ENCODE data around the gene MRAP.
A peak's percentile ranks its signal among the peaks of the same experiment; 100 is the strongest.

The MRAP gene

GRCh38 chr21:32278518-32279376 is 19.9 kb upstream of the MRAP start, which contains the start of gene MIS18A:
MIS18A (minus strand) TSS chr21:32279049; CDS start chr21:32279014, 35 bp downstream.
- Mint-ChIP-seq H3K4me3 (peak within 1 kb of the TSS; percentile 100), H3K36me3 (ENCODE audit: low read depth) (peaks cover 45% of the 10 kb centered on the region), H3K27ac (peak within 1 kb of the TSS; percentile 98), H3K9me3 (no peaks in the 10 kb centered on the region), H3K27me3 (no peaks in the 10 kb centered on the region), H3K4me1 (ENCODE audit: low read depth) (peaks cover 32% of the 10 kb centered on the region)
- DNase-seq, result peak; percentile 99

GRCh38 chr21:32279377-32279680 is 19.3 kb upstream of the MRAP start:
- Mint-ChIP-seq H3K4me1 (ENCODE audit: low read depth) (peaks cover 32% of the 10 kb centered on the region), H3K9me3 (no peaks in the 10 kb centered on the region), H3K36me3 (ENCODE audit: low read depth) (peaks cover 46% of the 10 kb centered on the region), H3K27ac (peak overlapping the region; percentile 98), H3K27me3 (no peaks in the 10 kb centered on the region), H3K4me3 (peak overlapping the region; percentile 100)
- no peak for DNase-seq

GRCh38 chr21:32281531-32281930 is 17.1 kb upstream of the MRAP start:
- no peak overlapping the region for H3K27ac Mint-ChIP-seq
- no peak overlapping the region for H3K4me3 Mint-ChIP-seq
- peaks cover 31% of the 10 kb centered on the region for H3K36me3 Mint-ChIP-seq (ENCODE audit: low read depth)
- no peaks in the 10 kb centered on the region for H3K9me3 Mint-ChIP-seq
- no peaks in the 10 kb centered on the region for H3K27me3 Mint-ChIP-seq
- peaks cover 26% of the 10 kb centered on the region for H3K4me1 Mint-ChIP-seq (ENCODE audit: low read depth)
- no peak for DNase-seq

GRCh38 chr21:32282992-32283391 is 15.7 kb upstream of the MRAP start:
- Mint-ChIP-seq H3K36me3 (ENCODE audit: low read depth) (peaks cover 33% of the 10 kb centered on the region), H3K27me3 (no peaks in the 10 kb centered on the region), H3K27ac (no peak overlapping the region), H3K9me3 (no peaks in the 10 kb centered on the region), H3K4me3 (no peak overlapping the region), H3K4me1 (ENCODE audit: low read depth) (peaks cover 22% of the 10 kb centered on the region)
- DNase-seq, result no peak

- Mint-ChIP-seq H3K4me3 (no peak overlapping the region), H3K9me3 (no peaks in the 10 kb centered on the region), H3K27me3 (no peaks in the 10 kb centered on the region)
Measured at GRCh38 chr21:32285476-32285875, 13.2 kb upstream of the MRAP start.

GRCh38 chr21:32297449-32297848 is 1.2 kb upstream of the MRAP start:
- no peak for DNase-seq
- no peak overlapping the region for H3K27ac Mint-ChIP-seq
- no peaks in the 10 kb centered on the region for H3K27me3 Mint-ChIP-seq
- no peak overlapping the region for H3K4me3 Mint-ChIP-seq
- peaks cover 49% of the 10 kb centered on the region for H3K36me3 Mint-ChIP-seq (ENCODE audit: low read depth)
- H3K9me3 Mint-ChIP-seq, result no peaks in the 10 kb centered on the region
- no peaks in the 10 kb centered on the region for H3K4me1 Mint-ChIP-seq (ENCODE audit: low read depth)

More at GRCh38 chr21:32285476-32285875, 13.2 kb upstream of the MRAP start:
- H3K27ac Mint-ChIP-seq, result no peak overlapping the region
- DNase-seq, result no peak
- H3K4me1 Mint-ChIP-seq (ENCODE audit: low read depth), result peaks cover 4% of the 10 kb centered on the region
- H3K36me3 Mint-ChIP-seq (ENCODE audit: low read depth), result peaks cover 25% of the 10 kb centered on the region

GRCh38 chr21:32298148-32298559 is 501 bp upstream of the MRAP start:
- no peak for DNase-seq
- H3K4me3 Mint-ChIP-seq, result no peak overlapping the region
- no peaks in the 10 kb centered on the region for H3K4me1 Mint-ChIP-seq (ENCODE audit: low read depth)
- H3K27ac Mint-ChIP-seq, result no peak overlapping the region
- no peaks in the 10 kb centered on the region for H3K27me3 Mint-ChIP-seq
- peaks cover 53% of the 10 kb centered on the region for H3K36me3 Mint-ChIP-seq (ENCODE audit: low read depth)
- no peaks in the 10 kb centered on the region for H3K9me3 Mint-ChIP-seq

GRCh38 chr21:32299695-32300094 is 1.0 kb downstream of the MRAP start:
- Mint-ChIP-seq H3K27ac (no peak overlapping the region), H3K27me3 (no peaks in the 10 kb centered on the region), H3K4me3 (no peak overlapping the region), H3K9me3 (no peaks in the 10 kb centered on the region), H3K4me1 (ENCODE audit: low read depth) (no peaks in the 10 kb centered on the region), H3K36me3 (ENCODE audit: low read depth) (peaks cover 64% of the 10 kb centered on the region)
- no peak for DNase-seq

GRCh38 chr21:32300117-32300681 is 1.5 kb downstream of the MRAP start:
- DNase-seq, result no peak
- Mint-ChIP-seq H3K4me3 (no peak overlapping the region), H3K27ac (no peak overlapping the region), H3K9me3 (no peaks in the 10 kb centered on the region), H3K36me3 (ENCODE audit: low read depth) (peaks cover 67% of the 10 kb centered on the region), H3K4me1 (ENCODE audit: low read depth) (no peaks in the 10 kb centered on the region), H3K27me3 (no peaks in the 10 kb centered on the region)

- Mint-ChIP-seq H3K9me3 (no peaks in the 10 kb centered on the region), H3K4me1 (ENCODE audit: low read depth) (no peaks in the 10 kb centered on the region), H3K27me3 (no peaks in the 10 kb centered on the region), H3K27ac (no peak overlapping the region), H3K36me3 (ENCODE audit: low read depth) (peaks cover 77% of the 10 kb centered on the region), H3K4me3 (no peak overlapping the region)
- DNase-seq, result no peak
Measured at GRCh38 chr21:32301596-32301995, 2.9 kb downstream of the MRAP start.

- H3K27ac Mint-ChIP-seq, result no peak overlapping the region
- peaks cover 80% of the 10 kb centered on the region for H3K36me3 Mint-ChIP-seq (ENCODE audit: low read depth)
- no peaks in the 10 kb centered on the region for H3K9me3 Mint-ChIP-seq
- no peak for DNase-seq
- no peak overlapping the region for H3K4me3 Mint-ChIP-seq
- H3K27me3 Mint-ChIP-seq, result no peaks in the 10 kb centered on the region
- H3K4me1 Mint-ChIP-seq (ENCODE audit: low read depth), result no peaks in the 10 kb centered on the region
Measured at GRCh38 chr21:32302560-32302959, 3.9 kb downstream of the MRAP start.

GRCh38 chr21:32303385-32303784 is 4.7 kb downstream of the MRAP start:
- H3K4me3 Mint-ChIP-seq, result no peak overlapping the region
- no peaks in the 10 kb centered on the region for H3K9me3 Mint-ChIP-seq
- no peak for DNase-seq
- H3K27ac Mint-ChIP-seq, result no peak overlapping the region
- no peaks in the 10 kb centered on the region for H3K4me1 Mint-ChIP-seq (ENCODE audit: low read depth)
- peaks cover 82% of the 10 kb centered on the region for H3K36me3 Mint-ChIP-seq (ENCODE audit: low read depth)
- no peaks in the 10 kb centered on the region for H3K27me3 Mint-ChIP-seq

GRCh38 chr21:32304998-32305397 is 6.3 kb downstream of the MRAP start:
- no peaks in the 10 kb centered on the region for H3K27me3 Mint-ChIP-seq
- H3K4me3 Mint-ChIP-seq, result no peak overlapping the region
- no peak for DNase-seq
- H3K9me3 Mint-ChIP-seq, result no peaks in the 10 kb centered on the region
- H3K36me3 Mint-ChIP-seq (ENCODE audit: low read depth), result peaks cover 83% of the 10 kb centered on the region
- H3K27ac Mint-ChIP-seq, result no peak overlapping the region
- H3K4me1 Mint-ChIP-seq (ENCODE audit: low read depth), result no peaks in the 10 kb centered on the region

GRCh38 chr21:32306021-32306780 is 7.5 kb downstream of the MRAP start:
- Mint-ChIP-seq H3K27me3 (no peaks in the 10 kb centered on the region), H3K9me3 (no peaks in the 10 kb centered on the region), H3K4me1 (ENCODE audit: low read depth) (peaks cover 5% of the 10 kb centered on the region), H3K36me3 (ENCODE audit: low read depth) (peaks cover 85% of the 10 kb centered on the region), H3K4me3 (no peak overlapping the region), H3K27ac (no peak overlapping the region)
- DNase-seq, result no peak

- H3K4me3 Mint-ChIP-seq, result no peak overlapping the region
- no peaks in the 10 kb centered on the region for H3K9me3 Mint-ChIP-seq
- DNase-seq, result no peak
Measured at GRCh38 chr21:32307706-32308105, 9.1 kb downstream of the MRAP start.

More at GRCh38 chr21:32307706-32308105, 9.1 kb downstream of the MRAP start:
- H3K27me3 Mint-ChIP-seq, result no peaks in the 10 kb centered on the region
- H3K4me1 Mint-ChIP-seq (ENCODE audit: low read depth), result peaks cover 18% of the 10 kb centered on the region
- no peak overlapping the region for H3K27ac Mint-ChIP-seq
- H3K36me3 Mint-ChIP-seq (ENCODE audit: low read depth), result peaks cover 85% of the 10 kb centered on the region
